ENCODE measurements around the gene HMGB4.

HMGB4 gene

GRCh38 chr1:33874636-33875035, 10.8 kb downstream of the HMGB4 start:
- no peak for TF ChIP-seq ZFX (IDR thresholded peaks at IDR 0.05)
- no peak for TF ChIP-seq CTCF (conservative IDR thresholded peaks at IDR 0.05)

DNA sequence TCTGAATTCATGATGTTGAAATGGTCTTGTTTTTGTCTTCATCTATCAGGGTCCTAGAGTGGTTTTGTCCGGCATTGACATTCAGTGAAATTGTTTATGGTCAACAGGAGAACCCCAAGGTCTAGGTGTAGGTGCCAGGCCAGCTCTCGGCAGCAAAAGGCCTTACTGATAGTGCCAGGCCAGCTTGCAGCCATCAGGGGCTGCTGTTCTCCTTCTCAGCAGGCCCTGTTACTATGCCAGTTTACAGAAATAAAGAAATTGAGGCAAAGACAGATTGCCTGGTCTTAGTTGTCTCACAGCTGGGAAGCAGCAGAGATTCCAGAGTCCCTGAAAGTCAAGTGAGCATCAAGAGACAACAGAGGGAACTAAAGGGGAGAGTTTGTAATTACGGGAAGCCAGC, 12.0 kb downstream of the HMGB4 start:
- no peak for TF ChIP-seq ZFX (IDR thresholded peaks at IDR 0.05)
- no peak for TF ChIP-seq CTCF (conservative IDR thresholded peaks at IDR 0.05)

More at GRCh38 chr1:33874636-33875035, 10.8 kb downstream of the HMGB4 start:
- no peak overlapping the region for H3K27ac ChIP-seq

GRCh38 chr1:33876970-33877650, 13.2 kb downstream of the HMGB4 start:
- TF ChIP-seq CTCF (conservative IDR thresholded peaks at IDR 0.05) = no peak
- no peak for TF ChIP-seq ZFX (IDR thresholded peaks at IDR 0.05)
- H3K27ac ChIP-seq = no peak overlapping the region

More for the DNA sequence above, 12.0 kb downstream of the HMGB4 start:
- no peak overlapping the region for H3K27ac ChIP-seq

DNA sequence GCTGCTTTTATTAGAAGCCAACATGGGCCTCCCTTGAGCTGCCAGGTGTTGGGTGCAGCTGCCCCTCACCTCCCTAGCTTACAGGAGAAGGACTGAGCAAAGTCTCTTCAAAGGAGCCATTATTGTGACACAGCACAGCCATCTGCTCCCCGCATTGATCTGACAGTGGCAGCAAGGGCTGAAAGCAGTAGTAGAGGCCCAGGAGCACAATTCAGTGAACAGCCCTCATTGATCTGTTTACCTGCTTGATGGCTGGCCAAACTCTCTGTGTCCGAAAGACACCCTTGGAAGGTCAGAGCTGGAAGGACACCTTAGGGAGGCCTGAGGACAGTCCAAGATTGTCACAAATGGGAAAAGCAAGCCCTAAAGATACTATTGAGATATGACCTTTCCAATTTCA, 14.5 kb downstream of the HMGB4 start:
- no peak overlapping the region for H3K27ac ChIP-seq
- no peak for TF ChIP-seq CTCF (conservative IDR thresholded peaks at IDR 0.05)
- TF ChIP-seq ZFX (IDR thresholded peaks at IDR 0.05) = no peak

- H3K27ac ChIP-seq = no peak overlapping the region
- TF ChIP-seq ZFX (IDR thresholded peaks at IDR 0.05) (no peak), CTCF (conservative IDR thresholded peaks at IDR 0.05) (no peak)
These were observed 16.4 kb downstream of the HMGB4 start for GRCh38 chr1:33880305-33880704.

GRCh38 chr1:33886496-33886895, 22.6 kb downstream of the HMGB4 start:
- TF ChIP-seq CTCF (conservative IDR thresholded peaks at IDR 0.05) = no peak
- TF ChIP-seq ZFX (IDR thresholded peaks at IDR 0.05) = no peak
- no peak overlapping the region for H3K27ac ChIP-seq

DNA sequence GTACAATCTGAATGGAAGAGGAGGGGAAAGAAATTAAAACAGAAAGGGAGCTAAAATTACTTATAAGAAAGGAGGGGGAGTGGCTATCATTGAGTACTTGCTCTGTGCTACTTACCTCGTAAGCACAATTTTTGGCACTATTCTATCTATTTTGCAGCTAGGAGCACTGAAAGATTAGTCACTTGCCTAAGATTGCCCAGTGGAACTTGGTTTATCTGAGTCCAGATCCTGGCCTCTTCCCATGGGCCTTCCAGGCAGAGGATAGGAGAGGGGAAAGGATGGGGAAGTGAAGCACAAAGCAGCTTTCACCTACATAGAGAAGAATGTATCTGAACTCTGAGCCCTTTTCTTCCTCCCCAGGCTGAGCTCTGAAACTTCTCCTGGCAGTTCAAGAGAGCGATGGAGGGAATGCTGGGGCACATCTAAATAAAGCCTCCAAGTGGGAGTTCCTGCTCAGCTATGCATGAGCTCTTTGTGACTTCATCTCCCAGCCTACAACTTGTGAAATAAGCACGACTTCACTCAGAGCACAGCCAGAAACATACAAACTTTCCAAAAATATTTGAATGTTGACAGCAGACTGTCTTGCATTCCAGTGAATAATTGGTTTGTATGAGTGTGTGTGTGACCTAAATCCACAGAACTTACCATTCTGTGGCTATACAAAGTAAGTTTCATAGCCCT, 29.4 kb downstream of the HMGB4 start:
- TF ChIP-seq ZFX (IDR thresholded peaks at IDR 0.05) (no peak), CTCF (conservative IDR thresholded peaks at IDR 0.05) (no peak)
- no peak overlapping the region for H3K27ac ChIP-seq
